ENCODE results near the gene DMWD. TPM values are rescaled to one million over a fixed set of nuclear protein-coding genes. Genes with fewer than 3 reads are reported as not detected.

DMWD gene
- total and polyA plus RNA-seq, 7 donors, result 13.2 to 59.5 (median 26.0) TPM

DNA sequence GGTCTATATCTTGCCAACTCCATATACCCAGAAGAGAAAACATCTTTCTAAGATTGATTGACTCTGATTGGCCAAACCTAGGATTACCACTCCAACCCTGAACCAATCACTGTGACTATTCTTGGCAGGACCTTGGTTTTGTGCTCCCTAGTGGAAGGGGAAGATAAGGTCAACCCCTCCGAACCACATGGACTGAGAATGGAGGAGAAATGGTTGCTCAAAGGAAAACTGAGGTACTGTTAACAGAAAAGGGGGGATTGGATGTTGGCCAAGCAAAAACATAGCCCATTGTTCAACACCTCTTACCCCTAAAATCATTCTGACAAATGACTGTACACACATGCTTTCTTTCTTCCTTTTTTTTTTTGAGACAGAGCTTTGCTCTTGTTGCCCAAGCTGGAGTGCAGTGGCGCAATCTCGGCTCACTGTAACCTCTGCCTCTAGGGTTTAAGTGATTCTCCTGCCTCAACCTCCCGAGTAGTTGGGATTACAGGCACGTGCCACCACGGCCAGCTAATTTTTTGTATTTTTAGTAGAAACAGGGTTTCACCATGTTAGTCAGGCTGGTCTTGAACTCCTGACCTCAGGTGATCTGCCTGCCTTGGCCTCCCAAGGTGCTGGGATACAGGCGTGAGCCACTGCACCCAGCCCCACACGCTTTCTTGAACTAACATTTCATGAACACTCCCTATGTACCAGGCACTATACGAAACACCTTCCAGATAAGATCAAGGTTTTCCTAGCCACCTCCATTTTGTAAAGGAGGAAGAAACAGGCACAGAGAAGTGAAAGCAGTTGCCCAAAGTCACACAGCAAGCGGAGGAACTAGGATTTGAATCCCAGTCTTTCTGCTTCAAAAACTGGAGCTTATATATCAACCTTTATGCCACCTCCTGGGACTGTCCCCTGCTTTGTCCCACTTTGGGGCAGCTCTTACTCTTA, 52.9 kb downstream of the DMWD start:
- H3K9me3 ChIP-seq, result no peaks in the 10 kb centered on the region
- intact Hi-C loops (cut with DNase I), result no loop called here
- no peak for DNase-seq
- no peak overlapping the region for H3K4me3 ChIP-seq
- H3K27ac ChIP-seq, result no peak overlapping the region
- TF ChIP-seq, protein P1, sequence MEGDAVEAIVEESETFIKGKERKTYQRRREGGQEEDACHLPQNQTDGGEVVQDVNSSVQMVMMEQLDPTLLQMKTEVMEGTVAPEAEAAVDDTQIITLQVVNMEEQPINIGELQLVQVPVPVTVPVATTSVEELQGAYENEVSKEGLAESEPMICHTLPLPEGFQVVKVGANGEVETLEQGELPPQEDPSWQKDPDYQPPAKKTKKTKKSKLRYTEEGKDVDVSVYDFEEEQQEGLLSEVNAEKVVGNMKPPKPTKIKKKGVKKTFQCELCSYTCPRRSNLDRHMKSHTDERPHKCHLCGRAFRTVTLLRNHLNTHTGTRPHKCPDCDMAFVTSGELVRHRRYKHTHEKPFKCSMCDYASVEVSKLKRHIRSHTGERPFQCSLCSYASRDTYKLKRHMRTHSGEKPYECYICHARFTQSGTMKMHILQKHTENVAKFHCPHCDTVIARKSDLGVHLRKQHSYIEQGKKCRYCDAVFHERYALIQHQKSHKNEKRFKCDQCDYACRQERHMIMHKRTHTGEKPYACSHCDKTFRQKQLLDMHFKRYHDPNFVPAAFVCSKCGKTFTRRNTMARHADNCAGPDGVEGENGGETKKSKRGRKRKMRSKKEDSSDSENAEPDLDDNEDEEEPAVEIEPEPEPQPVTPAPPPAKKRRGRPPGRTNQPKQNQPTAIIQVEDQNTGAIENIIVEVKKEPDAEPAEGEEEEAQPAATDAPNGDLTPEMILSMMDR (IDR thresholded peaks at IDR 0.05), result no peak
- TF ChIP-seq POLR2A (IDR thresholded peaks at IDR 0.05) (no peak), POLR2AphosphoS5 (IDR thresholded peaks at IDR 0.05) (no peak), EP300 (IDR thresholded peaks at IDR 0.05) (no peak)
- H3K27me3 ChIP-seq, result no peaks in the 10 kb centered on the region
- WGBS, 2 donors, result 89 to 91% methylated on average over 10 of the region's 10 CpGs
- no peaks in the 10 kb centered on the region for H3K4me1 ChIP-seq
- H3K36me3 ChIP-seq, result no peaks in the 10 kb centered on the region

DNA sequence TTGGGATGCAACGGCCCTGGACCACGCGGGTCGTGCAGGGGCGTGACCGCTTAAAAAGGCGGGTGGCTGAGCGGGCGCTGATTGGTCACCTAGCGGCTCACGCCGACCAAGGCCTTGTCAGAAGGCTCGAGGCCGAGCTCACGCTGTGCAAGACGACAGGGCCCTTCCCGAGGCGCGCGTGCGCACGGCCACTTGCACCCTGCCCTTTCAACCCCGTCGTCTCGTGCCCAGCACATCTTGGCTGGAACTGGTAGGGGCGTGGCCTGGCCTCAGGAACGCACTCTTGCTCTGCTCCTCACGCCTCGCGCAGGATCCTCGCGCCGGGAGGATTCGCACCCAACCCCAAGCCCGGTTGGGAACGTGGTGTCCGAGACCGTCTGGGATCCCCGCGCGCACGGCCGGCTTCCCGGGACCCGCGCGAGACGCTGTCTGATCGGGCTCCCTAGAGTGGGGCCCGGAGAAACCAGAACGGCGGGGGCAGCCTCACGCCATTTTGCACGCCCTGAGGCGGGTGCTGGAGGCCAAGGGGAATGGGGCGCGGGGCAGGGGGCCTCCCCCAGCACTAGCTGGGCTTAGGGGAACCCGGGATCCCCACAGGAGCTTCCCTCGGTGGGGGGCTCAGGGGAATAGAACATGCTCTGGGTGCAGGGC, 59.4 kb downstream of the DMWD start, which contains the start of gene MEIOSIN:
Gene MEIOSIN, plus strand, starts transcription at position 280 of the 651 bp plus-strand sequence. CDS start 1,938 bp downstream, outside the sequence.
- intact Hi-C loops (cut with DNase I), result no loop called here
- no peak within 1 kb of the TSS for H3K27ac ChIP-seq
- H3K36me3 ChIP-seq, result no peaks in the 10 kb centered on the region
- peaks cover 0 to 23% (median 17%) of the 10 kb centered on the region in 4 donors for H3K4me1 ChIP-seq
- no peaks in the 10 kb centered on the region for H3K27me3 ChIP-seq
- H3K4me3 ChIP-seq, result no peak within 1 kb of the TSS
- DNase-seq, result no peak
- TF ChIP-seq EP300 (IDR thresholded peaks at IDR 0.05), result no peak
- TF ChIP-seq, protein P1 (IDR thresholded peaks at IDR 0.05), result no peak
- no peak for TF ChIP-seq POLR2AphosphoS5 (IDR thresholded peaks at IDR 0.05)
- TF ChIP-seq POLR2A (IDR thresholded peaks at IDR 0.05), result no peak
- WGBS, 2 donors, result 95% methylated on average over 59 of the region's 59 CpGs
- H3K9me3 ChIP-seq, result no peaks in the 10 kb centered on the region

Other genes starting within 250 kb of the DMWD start
- gene OPA3, start 208.0 kb downstream of the DMWD start, total RNA-seq, result 1 to 10 TPM; 5.4 to 9.9 (median 8.1) TPM
- gene OPA3, start 208.0 kb downstream of the DMWD start, polyA plus RNA-seq, result 10 to 100 TPM in 1 of 3 donors, 1 to 10 TPM in 2; 3.0 to 11.3 (median 4.4) TPM
- 1 to 10 TPM in 1 of 4 donors, under 1 TPM in 3; 0.55 to 1.9 (median 0.85) TPM for gene GPR4, start 190.6 kb downstream of the DMWD start, total RNA-seq
- 1 to 10 TPM in 2 of 3 donors, under 1 TPM in 1; 0.46 to 1.8 (median 1.8) TPM for gene GPR4, start 190.6 kb downstream of the DMWD start, polyA plus RNA-seq
- gene EML2, start 153.4 kb downstream of the DMWD start, total RNA-seq, result 10 to 100 TPM; 10.4 to 34.6 (median 14.7) TPM
- 10 to 100 TPM; 40.2 to 75.6 (median 40.5) TPM for gene EML2, start 153.4 kb downstream of the DMWD start, polyA plus RNA-seq
- not detected for gene GIPR, start 124.6 kb downstream of the DMWD start, total RNA-seq
- gene GIPR, start 124.6 kb downstream of the DMWD start, polyA plus RNA-seq, result 10 to 100 TPM in 1 of 3 donors, 1 to 10 TPM in 1, under 1 TPM in 1; 0.69 to 11.8 (median 3.6) TPM
- gene SNRPD2, start 100.9 kb downstream of the DMWD start, total RNA-seq, result 100 to 1,000 TPM; 145 to 261 (median 242) TPM
- 100 to 1,000 TPM; 271 to 423 (median 382) TPM for gene SNRPD2, start 100.9 kb downstream of the DMWD start, polyA plus RNA-seq
- 1 to 10 TPM; 2.1 to 4.7 (median 3.4) TPM for gene QPCTL, start 100.2 kb downstream of the DMWD start, total RNA-seq
- 1 to 10 TPM; 1.2 to 7.6 (median 1.6) TPM for gene QPCTL, start 100.2 kb downstream of the DMWD start, polyA plus RNA-seq
- 1 to 10 TPM; 7.1 to 9.7 (median 8.8) TPM for gene FBXO46, start 61.9 kb downstream of the DMWD start, total RNA-seq
- 10 to 100 TPM in 2 of 3 donors, 1 to 10 TPM in 1; 9.5 to 16.5 (median 10.8) TPM for gene FBXO46, start 61.9 kb downstream of the DMWD start, polyA plus RNA-seq
- not detected for gene MEIOSIN, start 59.4 kb downstream of the DMWD start, total RNA-seq
- not detected for gene MEIOSIN, start 59.4 kb downstream of the DMWD start, polyA plus RNA-seq
- 10 to 100 TPM; 16.8 to 20.7 (median 18.7) TPM for gene SIX5, start 23.6 kb downstream of the DMWD start, total RNA-seq
- gene SIX5, start 23.6 kb downstream of the DMWD start, polyA plus RNA-seq, result 10 to 100 TPM in 1 of 3 donors, 1 to 10 TPM in 2; 4.2 to 11.6 (median 7.8) TPM
- 100 to 1,000 TPM in 3 of 4 donors, 10 to 100 TPM in 1; 62.2 to 219 (median 168) TPM for gene DMPK, start 10.4 kb downstream of the DMWD start, total RNA-seq
- 10 to 100 TPM in 1 of 3 donors, 1 to 10 TPM in 2; 7.2 to 43.0 (median 8.8) TPM for gene DMPK, start 10.4 kb downstream of the DMWD start, polyA plus RNA-seq
- not detected for gene RSPH6A, start 22.5 kb upstream of the DMWD start, total RNA-seq
- gene RSPH6A, start 22.5 kb upstream of the DMWD start, polyA plus RNA-seq, result under 1 TPM in 1 of 3 donors, not detected in 2; 0.12 TPM
- 10 to 100 TPM; 18.2 to 31.3 (median 25.3) TPM for gene SYMPK, start 70.3 kb upstream of the DMWD start, total RNA-seq
- 10 to 100 TPM; 26.4 to 84.4 (median 30.7) TPM for gene SYMPK, start 70.3 kb upstream of the DMWD start, polyA plus RNA-seq
- under 1 TPM in 1 of 4 donors, not detected in 3; 0.49 TPM for gene FOXA3, start 71.5 kb upstream of the DMWD start, total RNA-seq
- gene FOXA3, start 71.5 kb upstream of the DMWD start, polyA plus RNA-seq, result 10 to 100 TPM; 28.1 to 72.8 (median 57.1) TPM
- gene IRF2BP1, start 93.3 kb upstream of the DMWD start, total RNA-seq, result 10 to 100 TPM; 18.0 to 25.5 (median 20.8) TPM
- 10 to 100 TPM in 2 of 3 donors, 1 to 10 TPM in 1; 7.8 to 15.2 (median 11.3) TPM for gene IRF2BP1, start 93.3 kb upstream of the DMWD start, polyA plus RNA-seq
- 1 to 10 TPM; 1.8 to 6.1 (median 3.0) TPM for gene MYPOP, start 109.8 kb upstream of the DMWD start, total RNA-seq
- gene MYPOP, start 109.8 kb upstream of the DMWD start, polyA plus RNA-seq, result 1 to 10 TPM; 6.2 to 8.3 (median 6.6) TPM
- gene NANOS2, start 121.9 kb upstream of the DMWD start, total RNA-seq, result not detected
- under 1 TPM in 2 of 3 donors, not detected in 1; 0.46 to 0.60 TPM for gene NANOS2, start 121.9 kb upstream of the DMWD start, polyA plus RNA-seq
- gene NOVA2, start 181.0 kb upstream of the DMWD start, total RNA-seq, result 1 to 10 TPM in 2 of 4 donors, under 1 TPM in 2; 0.36 to 3.0 (median 1.2) TPM
- 1 to 10 TPM in 1 of 3 donors, under 1 TPM in 2; 0.23 to 1.1 (median 0.60) TPM for gene NOVA2, start 181.0 kb upstream of the DMWD start, polyA plus RNA-seq
- gene CCDC61, start 202.6 kb upstream of the DMWD start, total RNA-seq, result 10 to 100 TPM in 2 of 4 donors, 1 to 10 TPM in 2; 5.0 to 15.2 (median 8.0) TPM
- gene CCDC61, start 202.6 kb upstream of the DMWD start, polyA plus RNA-seq, result 10 to 100 TPM in 2 of 3 donors, 1 to 10 TPM in 1; 9.6 to 16.3 (median 10.9) TPM
- not detected for gene PGLYRP1, start 230.2 kb upstream of the DMWD start, total RNA-seq
- gene PGLYRP1, start 230.2 kb upstream of the DMWD start, polyA plus RNA-seq, result under 1 TPM in 1 of 3 donors, not detected in 2; 0.12 TPM
- gene IGFL4, start 248.2 kb upstream of the DMWD start, total RNA-seq, result not detected
- gene IGFL4, start 248.2 kb upstream of the DMWD start, polyA plus RNA-seq, result not detected

Data from sigmoid colon (tissue), 7 donors.